ENCODE results near the gene OOSP4B.

- TF ChIP-seq ARNT (IDR thresholded peaks at IDR 0.05) (no peak), ELF4 (IDR thresholded peaks at IDR 0.05) (no peak), SP1 (IDR thresholded peaks at IDR 0.05) (no peak)
Observed at GRCh38 chr11:60080535-60080934, 63.6 kb downstream of the OOSP4B start.

Measured in HEK293T (cell line).